HepG2 (cell line): ENCODE data around the gene RNU2-63P. TPM values are rescaled to one million over a fixed set of nuclear protein-coding genes. Genes with fewer than 3 reads are reported as not detected.

Experiments used
- ATRX ChIP-seq: sonication (generic); formaldehyde crosslinking; IDR thresholded peaks from 2 replicates; pipeline ENCODE4 v1.4.0; 2020; ENCODE audit warnings: missing genetic modification reagents, borderline replicate concordance
- BATF2 ChIP-seq: sonication (generic); formaldehyde crosslinking; IDR thresholded peaks from 2 replicates; pipeline ENCODE4 v1.8.0; 2022; ENCODE audit warnings: mild to moderate bottlenecking, missing genetic modification reagents, moderate library complexity
- CREB1 ChIP-seq, 2 experiments: fragments of 450-650 bp in 1 of 2; IDR thresholded peaks; 2 replicates each; pipeline ENCODE4 v1.6.1; 2016 to 2017; ENCODE audit warnings: control low read depth in 1 of 2, mild to moderate bottlenecking in 1 of 2, missing compliant biosample characterization in 1 of 2, missing genetic modification characterization in 1 of 2
- EP300 ChIP-seq, 3 experiments: sonication (generic) in 1 of 3; formaldehyde crosslinking in 1 of 3; IDR thresholded peaks; 2 replicates each; pipeline versions ENCODE4 v1.5.1 to v1.6.1; 2011 to 2020; ENCODE audit warnings: low read depth in 2 of 3, low read length in 2 of 3, borderline replicate concordance in 1 of 3, improper control_type of control experiment in 1 of 3, mild to moderate bottlenecking in 1 of 3, missing genetic modification reagents in 1 of 3, moderate library complexity in 1 of 3
- HIVEP1 ChIP-seq: sonication (generic); formaldehyde crosslinking; IDR thresholded peaks from 2 replicates; pipeline ENCODE4 v1.4.0; 2020; ENCODE audit warnings: mild to moderate bottlenecking, missing genetic modification reagents
- JUND ChIP-seq: sonication (generic); formaldehyde crosslinking; IDR thresholded peaks from 2 replicates; pipeline ENCODE4 v1.8.0; 2022; ENCODE audit warnings: mild to moderate bottlenecking, missing genetic modification reagents
- KAT8 ChIP-seq: IDR thresholded peaks from 2 replicates; pipeline ENCODE4 v1.6.1; 2016; ENCODE audit warnings: missing genetic modification reagents, missing compliant biosample characterization
- KLF12 ChIP-seq: sonication (generic); formaldehyde crosslinking; IDR thresholded peaks from 2 replicates; pipeline ENCODE4 v1.4.0; 2020; ENCODE audit warnings: missing genetic modification reagents, borderline replicate concordance
- NFYC ChIP-seq: IDR thresholded peaks from 2 replicates; pipeline ENCODE4 v1.6.1; 2016; ENCODE audit warnings: missing genetic modification reagents, missing compliant biosample characterization
- REXO4 ChIP-seq: sonication (generic); formaldehyde crosslinking; IDR thresholded peaks from 2 replicates; pipeline ENCODE4 v1.8.0; 2022; ENCODE audit warnings: missing genetic modification reagents, mild to moderate bottlenecking, borderline replicate concordance
- SMC3 ChIP-seq: IDR thresholded peaks from 2 replicates; pipeline ENCODE4 v1.6.1; 2011; ENCODE audit warnings: low read length, improper control_type of control experiment
- SRSF9 ChIP-seq: fragments of 200-400 bp; formaldehyde crosslinking; IDR thresholded peaks from 2 replicates; pipeline ENCODE4 v1.6.1; 2018; ENCODE audit warnings: borderline replicate concordance, mild to moderate bottlenecking, low read depth, low read length; ENCODE audit not compliant: insufficient read depth, poor library complexity, severe bottlenecking
- TEAD3 ChIP-seq: optimal IDR thresholded peaks from 2 replicates; pipeline ENCODE3; 2016; ENCODE audit warnings: borderline replicate concordance
- THAP9 ChIP-seq: sonication (generic); formaldehyde crosslinking; IDR thresholded peaks from 2 replicates; pipeline ENCODE4; 2020; ENCODE audit warnings: missing genetic modification reagents, mild to moderate bottlenecking, borderline replicate concordance
- U2AF2 ChIP-seq: fragments of 200-400 bp; formaldehyde crosslinking; IDR thresholded peaks from 2 replicates; pipeline ENCODE4 v1.6.1; 2017; ENCODE audit warnings: low read depth, mild to moderate bottlenecking, low read length
- ZBTB10 ChIP-seq: sonication (generic); formaldehyde crosslinking; IDR thresholded peaks from 2 replicates; pipeline ENCODE4 v1.4.0; 2020; ENCODE audit warnings: missing genetic modification reagents, borderline replicate concordance
- ZNF614 ChIP-seq: IDR thresholded peaks from 2 replicates; pipeline ENCODE4 v1.6.1; 2018; ENCODE audit warnings: missing biosample characterization, missing genetic modification reagents, inconsistent platforms, borderline replicate concordance
- ZNF761 ChIP-seq: sonication (generic); formaldehyde crosslinking; conservative IDR thresholded peaks from 2 replicates; pipeline ENCODE4 v1.4.0; 2020; ENCODE audit warnings: mild to moderate bottlenecking, missing genetic modification reagents
- ZZZ3 ChIP-seq: sonication (generic); formaldehyde crosslinking; IDR thresholded peaks from 2 replicates; pipeline ENCODE4 v1.4.0; 2020; ENCODE audit warnings: missing genetic modification reagents, mild to moderate bottlenecking, borderline replicate concordance
- polyA plus RNA-seq, 8 experiments: library from polyadenylated mRNA; depleted of rRNA in 3 of 8; stranded (reverse) in 7 of 8; unstranded in 1 of 8; fragments of >200 nt; fragmentation: Illumina TruSeq in 4 of 8; extraction: Trizol in 4 of 8; gene quantifications; 2 replicates each; pipeline versions ENCODE4 v1.2.1 to v1.2.3, GENCODE V29; 2011 to 2016; ENCODE audit warnings: low read depth in 4 of 8, missing spikeins in 1 of 8, mixed read lengths in 1 of 8; ENCODE audit not compliant: insufficient read depth in 1 of 8
- total RNA-seq, 5 experiments: library from RNA; depleted of rRNA; stranded (reverse); fragments of >200 nt; fragmentation: Illumina TruSeq; extraction: Trizol; gene quantifications; 2 replicates each; pipeline ENCODE4 v1.2.3, GENCODE V29; 2016; ENCODE audit warnings: low read depth in 1 of 5
- TF ChIP-seq, protein P1 (sequence below): sonication (generic); formaldehyde crosslinking; IDR thresholded peaks from 2 replicates; pipeline ENCODE4 v1.4.0; 2020; ENCODE audit warnings: missing genetic modification reagents

Gene RNU2-63P
- total and polyA plus RNA-seq, 2 of the 13 experiments (the other 11 are each of a cell fraction or from before 2014, with no cell fraction given) = 6.8 TPM; not detected in 1

DNA sequence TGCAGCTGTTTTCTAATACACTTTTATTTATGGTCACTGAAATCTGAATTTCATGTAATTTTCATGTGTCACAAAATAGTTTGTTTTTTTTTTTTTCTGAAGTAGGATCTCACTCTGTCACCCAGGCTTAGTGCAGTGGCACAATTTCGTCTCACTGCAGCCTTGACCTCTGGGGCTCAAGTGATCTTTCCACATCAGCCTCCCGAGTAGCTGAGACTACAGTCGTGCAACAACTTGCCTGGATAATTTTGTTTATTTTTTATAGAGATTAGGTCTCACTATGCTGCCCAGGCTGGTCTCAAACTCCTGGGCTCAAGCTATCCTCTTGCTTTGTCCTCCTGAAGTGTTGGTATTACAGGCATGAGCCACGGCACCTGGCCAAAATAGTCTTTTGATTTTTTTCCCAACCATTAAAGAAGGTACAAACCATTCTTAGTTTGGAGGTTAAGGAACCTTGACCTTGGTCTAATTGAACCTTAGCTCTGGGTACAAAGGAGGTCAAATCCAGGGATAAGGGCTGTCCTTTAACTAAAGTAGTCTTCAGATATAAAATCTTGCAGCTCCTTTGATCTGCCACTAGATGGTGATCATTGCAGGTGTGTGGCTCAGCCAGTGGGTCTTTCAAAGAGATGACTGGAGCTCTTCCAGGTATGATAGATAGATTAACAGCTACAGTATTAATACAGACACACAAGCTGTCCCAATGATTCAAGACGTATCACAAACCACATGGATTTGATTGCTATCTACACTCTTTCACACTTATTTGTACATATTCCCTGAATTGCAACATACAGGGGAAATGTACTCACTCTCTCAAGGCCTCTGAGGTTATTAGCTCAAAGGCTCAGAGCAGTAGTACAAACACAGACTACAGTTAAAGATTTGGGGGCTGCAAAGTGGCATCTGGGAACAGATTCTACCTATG is 43.9 kb upstream of the RNU2-63P start (continued):
- TF ChIP-seq, protein P1, sequence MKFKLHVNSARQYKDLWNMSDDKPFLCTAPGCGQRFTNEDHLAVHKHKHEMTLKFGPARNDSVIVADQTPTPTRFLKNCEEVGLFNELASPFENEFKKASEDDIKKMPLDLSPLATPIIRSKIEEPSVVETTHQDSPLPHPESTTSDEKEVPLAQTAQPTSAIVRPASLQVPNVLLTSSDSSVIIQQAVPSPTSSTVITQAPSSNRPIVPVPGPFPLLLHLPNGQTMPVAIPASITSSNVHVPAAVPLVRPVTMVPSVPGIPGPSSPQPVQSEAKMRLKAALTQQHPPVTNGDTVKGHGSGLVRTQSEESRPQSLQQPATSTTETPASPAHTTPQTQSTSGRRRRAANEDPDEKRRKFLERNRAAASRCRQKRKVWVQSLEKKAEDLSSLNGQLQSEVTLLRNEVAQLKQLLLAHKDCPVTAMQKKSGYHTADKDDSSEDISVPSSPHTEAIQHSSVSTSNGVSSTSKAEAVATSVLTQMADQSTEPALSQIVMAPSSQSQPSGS (CRISPR knock-in tag) = no peak
- no peak for TF ChIP-seq JUND (CRISPR knock-in tag)
- no peak for TF ChIP-seq KAT8 (CRISPR knock-in tag)
- TF ChIP-seq ZZZ3 = no peak
- no peak for TF ChIP-seq REXO4 (CRISPR knock-in tag)
- no peak for TF ChIP-seq U2AF2
- no peak for TF ChIP-seq THAP9 (CRISPR knock-in tag)
- no peak for TF ChIP-seq TEAD3 (CRISPR knock-in tag)
- TF ChIP-seq NFYC = no peak
- TF ChIP-seq ATRX (CRISPR knock-in tag) = no peak
- TF ChIP-seq HIVEP1 = no peak
- peak in 1 of 2 experiments; percentile 70; a peak in 1 of 4 replicates for TF ChIP-seq EP300 (IDR thresholded peaks at IDR 0.05; ENCODE audit: low read depth in 2 of 2, low read length in 2 of 2)
- TF ChIP-seq EP300 (CRISPR knock-in tag; IDR thresholded peaks at IDR 0.05; ENCODE audit: borderline replicate concordance) = no peak
- no peak for TF ChIP-seq ZBTB10 (CRISPR knock-in tag)
- no peak for TF ChIP-seq ZNF761
- peak; percentile 97 for TF ChIP-seq SMC3
- TF ChIP-seq ZNF614 (CRISPR knock-in tag) = no peak
- no peak for TF ChIP-seq CREB1 (IDR thresholded peaks at IDR 0.05)
- TF ChIP-seq CREB1 (CRISPR knock-in tag; IDR thresholded peaks at IDR 0.05) = peak; percentile 43; the same call in 1 of the 2 replicates
- TF ChIP-seq BATF2 (CRISPR knock-in tag) = no peak
- no peak for TF ChIP-seq KLF12 (CRISPR knock-in tag)
- no peak for TF ChIP-seq SRSF9
